CD4-positive, alpha-beta T cell treated with Interleukin-1 beta for 1 hour (primary cell): ENCODE data around the gene GABARAPL1.

ENCODE experiments used
- DNase-seq, 2 donors: peaks; one replicate each; pipeline ENCODE4 v3.0.0-alpha.2; 2020 to 2022

GABARAPL1 gene

GRCh38 chr12:10235761-10236631 lies 23.3 kb downstream of the GABARAPL1 start:
- DNase-seq, result peak; percentile 36 to 57

- no peak for DNase-seq
These were observed 24.0 kb downstream of the GABARAPL1 start for GRCh38 chr12:10236720-10237119.

DNA sequence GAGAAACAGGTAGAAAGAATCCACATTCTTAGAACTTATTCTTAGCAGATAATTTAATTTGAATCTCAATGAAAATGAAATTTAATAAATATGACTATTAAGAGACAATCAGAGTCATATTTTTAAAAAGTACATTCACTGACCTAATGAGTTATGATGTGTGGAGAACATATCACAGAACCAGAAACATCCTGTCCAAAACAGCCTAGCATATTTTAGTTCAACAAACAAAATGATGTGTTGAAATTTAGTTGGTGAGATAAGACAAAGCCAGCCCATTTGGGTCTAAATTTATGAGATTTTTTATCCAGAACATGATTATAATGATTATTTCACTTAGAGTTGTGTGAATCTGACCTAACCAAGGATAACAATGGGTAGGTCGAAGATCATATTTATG lies 25.8 kb downstream of the GABARAPL1 start:
- no peak for DNase-seq

DNA sequence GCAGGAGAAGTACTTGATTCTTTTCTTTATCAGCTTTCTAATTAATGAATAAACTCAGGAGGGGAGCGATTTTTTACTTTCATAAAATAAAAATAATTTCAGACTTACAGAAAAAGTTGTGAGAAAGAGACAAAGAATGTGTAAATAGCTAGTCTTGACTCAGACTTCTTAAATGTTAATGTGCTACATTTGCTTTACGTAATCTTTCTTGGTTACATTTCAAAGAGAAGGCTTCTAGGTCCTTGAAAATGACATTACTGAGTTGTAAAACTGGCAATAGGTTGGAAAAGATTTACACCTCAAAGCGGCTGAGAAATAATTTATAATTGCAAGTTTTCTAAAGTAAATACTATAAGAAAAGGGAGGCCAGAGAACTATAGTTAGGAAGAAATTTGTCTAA lies 28.6 kb downstream of the GABARAPL1 start:
- DNase-seq, result no peak

DNA sequence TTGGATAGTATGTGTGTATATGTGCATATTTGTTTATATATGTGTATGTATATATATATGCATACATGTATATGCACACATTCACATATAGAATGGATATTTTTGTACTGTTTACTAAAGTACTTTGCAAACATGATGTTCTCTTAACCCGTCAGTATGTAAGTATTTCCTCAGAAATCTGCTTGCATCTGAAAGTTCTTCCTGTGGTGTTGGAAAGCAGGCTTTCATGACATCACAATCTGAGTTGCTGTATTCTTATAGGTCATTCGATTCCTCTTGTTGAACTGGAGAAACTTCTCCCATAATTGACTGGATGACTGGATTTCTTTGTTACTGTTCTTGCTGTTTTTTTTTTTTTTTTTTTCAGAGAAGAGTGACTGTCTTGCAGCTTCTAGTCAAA lies 29.1 kb downstream of the GABARAPL1 start:
- no peak for DNase-seq

- DNase-seq, result no peak
These were observed 29.9 kb downstream of the GABARAPL1 start for GRCh38 chr12:10242539-10242938.

GRCh38 chr12:10243818-10244520 lies 31.3 kb downstream of the GABARAPL1 start:
- DNase-seq, result peak; percentile 39 to 47

DNA sequence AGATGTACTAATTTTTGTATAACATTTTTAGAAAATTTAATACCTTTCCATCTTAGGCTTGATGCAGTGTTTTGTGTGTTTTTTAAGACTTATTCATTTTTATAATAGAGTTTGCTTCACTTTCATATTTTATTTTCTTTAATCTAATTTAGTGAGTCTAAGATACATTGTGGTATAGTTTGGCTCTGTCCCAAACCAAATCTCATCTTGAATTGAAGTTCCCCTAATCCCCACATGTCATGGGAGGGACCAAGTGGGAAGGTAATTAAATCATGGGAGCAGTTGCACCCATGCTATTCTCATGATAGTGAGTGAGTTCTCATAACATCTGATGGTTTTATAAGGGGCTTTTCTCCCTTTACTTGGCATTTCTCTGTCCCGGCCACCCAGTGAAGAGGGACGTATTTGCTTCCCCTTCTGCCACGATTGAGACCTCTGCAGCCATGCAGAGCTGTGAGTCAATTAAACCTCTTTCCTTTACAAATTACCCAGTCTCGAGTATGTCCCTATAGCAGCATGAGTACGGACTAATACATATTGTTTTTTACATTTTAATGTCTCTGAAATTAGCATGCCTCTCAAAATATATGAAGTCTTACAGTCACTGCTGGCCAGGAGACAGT lies 34.9 kb downstream of the GABARAPL1 start:
- DNase-seq, result no peak

GRCh38 chr12:10249690-10250455 lies 37.2 kb downstream of the GABARAPL1 start:
- DNase-seq, result peak; percentile 33 to 39

DNA sequence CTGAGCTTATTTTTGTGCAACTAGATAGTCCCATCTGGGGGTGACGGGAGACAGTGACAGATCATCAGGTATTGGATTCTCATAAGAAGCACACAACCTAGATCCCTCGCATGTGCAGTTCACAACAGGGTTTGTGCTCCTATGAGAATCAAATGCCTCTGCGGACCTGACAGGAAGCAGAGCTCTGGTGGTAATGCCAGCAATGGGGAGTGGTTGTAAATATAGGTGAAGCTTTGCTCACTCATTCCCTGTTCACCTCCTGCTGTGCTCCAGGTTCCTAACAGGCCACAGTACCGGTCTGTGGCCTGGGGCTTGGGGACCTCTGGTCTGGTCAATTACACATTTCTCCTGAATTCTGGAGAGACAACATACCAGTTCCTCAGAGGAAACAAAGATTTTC lies 39.0 kb downstream of the GABARAPL1 start:
- no peak for DNase-seq

DNA sequence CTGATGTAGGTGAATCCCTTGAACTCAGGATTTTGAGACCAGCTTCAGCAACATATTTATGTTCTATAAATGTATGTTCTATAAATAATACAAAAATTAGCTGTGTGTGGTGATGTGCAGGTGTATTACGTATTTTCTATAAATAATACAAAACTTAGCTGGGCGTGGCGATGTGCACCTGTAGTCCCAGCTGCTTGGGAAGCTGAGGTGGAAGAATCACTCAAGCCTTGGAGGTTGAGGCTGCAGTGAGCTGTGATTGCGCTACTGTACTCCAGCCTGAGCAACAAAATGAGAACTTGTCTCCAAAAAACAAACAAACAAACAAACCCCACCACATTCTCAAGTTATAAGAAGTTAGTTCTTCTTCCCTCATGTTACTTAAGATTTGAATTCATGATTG lies 39.5 kb downstream of the GABARAPL1 start:
- DNase-seq, result no peak

GRCh38 chr12:10256064-10256463 lies 43.4 kb downstream of the GABARAPL1 start:
- DNase-seq, result no peak

- DNase-seq, result no peak
These were observed 48.2 kb downstream of the GABARAPL1 start for GRCh38 chr12:10260927-10261326.

GRCh38 chr12:10268037-10268436 lies 55.4 kb downstream of the GABARAPL1 start:
- no peak for DNase-seq

DNA sequence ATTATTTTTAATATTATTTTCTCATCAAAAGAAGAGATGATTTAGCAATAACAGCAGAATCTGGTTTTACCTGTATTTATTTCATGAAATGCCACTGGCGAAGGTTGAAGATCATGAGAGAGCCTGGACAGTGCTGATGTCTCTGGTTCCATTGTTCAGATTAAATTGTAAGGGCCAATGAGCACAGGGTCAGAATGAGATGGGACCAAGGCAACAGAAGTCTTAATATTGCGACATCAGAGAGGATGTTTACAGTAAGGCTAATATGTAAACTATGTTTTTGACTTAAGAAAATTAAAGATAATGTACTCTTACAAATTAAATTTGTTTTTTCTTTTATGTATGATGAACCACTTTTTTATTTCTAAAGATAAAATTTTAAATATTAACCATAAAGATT lies 59.8 kb downstream of the GABARAPL1 start:
- no peak for DNase-seq
